ENCODE measurements around the gene METTL16. TPM values are rescaled to one million over a fixed set of nuclear protein-coding genes. Genes with fewer than 3 reads are reported as not detected.

The METTL16 gene
- total and polyA plus RNA-seq, 2 experiments from 2014 or later, result 12.0 to 14.4 TPM

- WGBS, 2 experiments (ENCODE audit: low coverage in 1 of 2, low lambda C conversion rate in 2 of 2, missing lambda C conversion rate in 2 of 2), result 80 to 85% methylated on average over 18 to 22 of the region's 22 CpGs
- H3K27me3 ChIP-seq (replicated peaks; ENCODE audit: insufficient read depth), result no peaks in the 10 kb centered on the region
- H3K4me3 ChIP-seq, result no peak overlapping the region
- TF ChIP-seq EZH2 (IDR thresholded peaks at IDR 0.05; ENCODE audit: insufficient read depth, poor library complexity, severe bottlenecking), result no peak
- no peak for TF ChIP-seq EZH2phosphoT487 (IDR thresholded peaks at IDR 0.05; ENCODE audit: insufficient read depth, low read depth)
- no peak for DNase-seq
- H3K9ac ChIP-seq, result no peak overlapping the region
- no peaks in the 10 kb centered on the region for H3K9me2 ChIP-seq (ENCODE audit: insufficient read depth)
- in situ Hi-C loops (cut with MboI), result no loop called here
- H3K4me1 ChIP-seq (ENCODE audit: insufficient read depth), result peaks cover 22% of the 10 kb centered on the region
- H3K36me3 ChIP-seq (ENCODE audit: low read depth), result no peaks in the 10 kb centered on the region
- no peak overlapping the region for H3K27ac ChIP-seq
- H3K79me2 ChIP-seq (ENCODE audit: insufficient read depth), result peaks cover 42% of the 10 kb centered on the region
- no peak overlapping the region for H2AFZ ChIP-seq
- H4K20me1 ChIP-seq (ENCODE audit: insufficient read depth), result no peaks in the 10 kb centered on the region
- no peak overlapping the region for H3K4me2 ChIP-seq (ENCODE audit: unreplicated experiment)
- H3K9me3 ChIP-seq (ENCODE audit: low read depth), result no peaks in the 10 kb centered on the region
- H3F3A ChIP-seq (ENCODE audit: insufficient read depth), result peaks cover 20% of the 10 kb centered on the region
Observed at GRCh38 chr17:2386400-2387085, 125.1 kb downstream of the METTL16 start.

GRCh38 chr17:2385240-2386210 is 126.2 kb downstream of the METTL16 start:
- H3K4me3 ChIP-seq, result no peak overlapping the region
- H3F3A ChIP-seq (ENCODE audit: insufficient read depth), result 0 out of 2 replicates have a peak, but pooled peaks cover 11% of the 10 kb centered on the region
- no peaks in the 10 kb centered on the region for H3K36me3 ChIP-seq (ENCODE audit: low read depth)
- no peak for DNase-seq
- in situ Hi-C loops (cut with MboI), result no loop called here
- no peaks in the 10 kb centered on the region for H3K27me3 ChIP-seq (replicated peaks; ENCODE audit: insufficient read depth)
- peaks cover 11% of the 10 kb centered on the region for H3K4me1 ChIP-seq (ENCODE audit: insufficient read depth)
- no peak overlapping the region for H3K4me2 ChIP-seq (ENCODE audit: unreplicated experiment)
- H3K9ac ChIP-seq, result no peak overlapping the region
- H3K9me2 ChIP-seq (ENCODE audit: insufficient read depth), result no peaks in the 10 kb centered on the region
- TF ChIP-seq EZH2phosphoT487 (IDR thresholded peaks at IDR 0.05; ENCODE audit: insufficient read depth, low read depth) (no peak), EZH2 (IDR thresholded peaks at IDR 0.05; ENCODE audit: insufficient read depth, poor library complexity, severe bottlenecking) (no peak)
- WGBS, 2 experiments (ENCODE audit: low coverage in 1 of 2, low lambda C conversion rate in 2 of 2, missing lambda C conversion rate in 2 of 2), result 71 to 76% methylated on average over 13 to 18 of the region's 18 CpGs
- no peak overlapping the region for H3K27ac ChIP-seq
- H2AFZ ChIP-seq, result no peak overlapping the region
- H3K79me2 ChIP-seq (ENCODE audit: insufficient read depth), result peaks cover 32% of the 10 kb centered on the region
- H4K20me1 ChIP-seq (ENCODE audit: insufficient read depth), result no peaks in the 10 kb centered on the region
- no peaks in the 10 kb centered on the region for H3K9me3 ChIP-seq (ENCODE audit: low read depth)

- Histone ChIP-seq H3K4me1 (ENCODE audit: insufficient read depth) (peaks cover 2% of the 10 kb centered on the region), H3K4me3 (no peak overlapping the region), H4K20me1 (ENCODE audit: insufficient read depth) (no peaks in the 10 kb centered on the region), H3F3A (ENCODE audit: insufficient read depth) (0 out of 2 replicates have a peak, but pooled peaks cover 7% of the 10 kb centered on the region), H3K27me3 (replicated peaks; ENCODE audit: insufficient read depth) (no peaks in the 10 kb centered on the region), H3K9me3 (ENCODE audit: low read depth) (no peaks in the 10 kb centered on the region), H3K79me2 (ENCODE audit: insufficient read depth) (peaks cover 23% of the 10 kb centered on the region), H3K4me2 (ENCODE audit: unreplicated experiment) (no peak overlapping the region), H3K9ac (no peak overlapping the region), H2AFZ (no peak overlapping the region), H3K36me3 (ENCODE audit: low read depth) (no peaks in the 10 kb centered on the region), H3K9me2 (ENCODE audit: insufficient read depth) (no peaks in the 10 kb centered on the region), H3K27ac (no peak overlapping the region)
- DNase-seq, result no peak
- TF ChIP-seq EZH2 (IDR thresholded peaks at IDR 0.05; ENCODE audit: insufficient read depth, poor library complexity, severe bottlenecking) (no peak), EZH2phosphoT487 (IDR thresholded peaks at IDR 0.05; ENCODE audit: insufficient read depth, low read depth) (no peak)
- 50 to 52% methylated on average over 22 of the region's 22 CpGs for WGBS, 2 experiments (ENCODE audit: low coverage in 1 of 2, low lambda C conversion rate in 2 of 2, missing lambda C conversion rate in 2 of 2)
- in situ Hi-C loops (cut with MboI), result no loop called here
Observed at GRCh38 chr17:2384439-2385127, 127.1 kb downstream of the METTL16 start.

GRCh38 chr17:2383628-2384167 is 128.0 kb downstream of the METTL16 start:
- no peaks in the 10 kb centered on the region for H3K36me3 ChIP-seq (ENCODE audit: low read depth)
- H3K27me3 ChIP-seq (replicated peaks; ENCODE audit: insufficient read depth), result no peaks in the 10 kb centered on the region
- in situ Hi-C loops (cut with MboI), result no loop called here
- H4K20me1 ChIP-seq (ENCODE audit: insufficient read depth), result no peaks in the 10 kb centered on the region
- TF ChIP-seq EZH2 (IDR thresholded peaks at IDR 0.05; ENCODE audit: insufficient read depth, poor library complexity, severe bottlenecking) (no peak), EZH2phosphoT487 (IDR thresholded peaks at IDR 0.05; ENCODE audit: insufficient read depth, low read depth) (no peak)
- 84 to 87% methylated on average over 11 of the region's 11 CpGs for WGBS, 2 experiments (ENCODE audit: low coverage in 1 of 2, low lambda C conversion rate in 2 of 2, missing lambda C conversion rate in 2 of 2)
- H3K4me2 ChIP-seq (ENCODE audit: unreplicated experiment), result no peak overlapping the region
- H3K9me2 ChIP-seq (ENCODE audit: insufficient read depth), result no peaks in the 10 kb centered on the region
- H3K27ac ChIP-seq, result no peak overlapping the region
- H3K9ac ChIP-seq, result no peak overlapping the region
- H3K4me3 ChIP-seq, result no peak overlapping the region
- no peak overlapping the region for H2AFZ ChIP-seq
- H3F3A ChIP-seq (ENCODE audit: insufficient read depth), result no peaks in the 10 kb centered on the region
- no peak for DNase-seq
- no peaks in the 10 kb centered on the region for H3K4me1 ChIP-seq (ENCODE audit: insufficient read depth)
- H3K79me2 ChIP-seq (ENCODE audit: insufficient read depth), result peaks cover 14% of the 10 kb centered on the region
- no peaks in the 10 kb centered on the region for H3K9me3 ChIP-seq (ENCODE audit: low read depth)
